ENCODE results near the gene SPCS3.

GRCh38 chr4:176271749-176272148 lies 48.0 kb upstream of the SPCS3 start:
- no peak for TF ChIP-seq CTCF (IDR thresholded peaks at IDR 0.05; ENCODE audit: low read depth, low read length, poor library complexity, severe bottlenecking)
- TF ChIP-seq EZH2phosphoT487 (IDR thresholded peaks at IDR 0.05; ENCODE audit: borderline replicate concordance, low read length) = no peak

Measured in DOHH2 (cell line).